GM12873 (cell line): ENCODE data around the gene MAPKBP1.
A peak's percentile ranks its signal among the peaks of the same experiment; 100 is the strongest.

Experiments used
- CTCF ChIP-seq: IDR thresholded peaks from 2 replicates; pipeline ENCODE4 v1.5.1; 2012; ENCODE audit warnings: low read depth, mild to moderate bottlenecking, moderate library complexity, low read length, control low read depth; ENCODE audit not compliant: insufficient read depth; ENCODE audit errors: missing control alignments

MAPKBP1 gene

DNA sequence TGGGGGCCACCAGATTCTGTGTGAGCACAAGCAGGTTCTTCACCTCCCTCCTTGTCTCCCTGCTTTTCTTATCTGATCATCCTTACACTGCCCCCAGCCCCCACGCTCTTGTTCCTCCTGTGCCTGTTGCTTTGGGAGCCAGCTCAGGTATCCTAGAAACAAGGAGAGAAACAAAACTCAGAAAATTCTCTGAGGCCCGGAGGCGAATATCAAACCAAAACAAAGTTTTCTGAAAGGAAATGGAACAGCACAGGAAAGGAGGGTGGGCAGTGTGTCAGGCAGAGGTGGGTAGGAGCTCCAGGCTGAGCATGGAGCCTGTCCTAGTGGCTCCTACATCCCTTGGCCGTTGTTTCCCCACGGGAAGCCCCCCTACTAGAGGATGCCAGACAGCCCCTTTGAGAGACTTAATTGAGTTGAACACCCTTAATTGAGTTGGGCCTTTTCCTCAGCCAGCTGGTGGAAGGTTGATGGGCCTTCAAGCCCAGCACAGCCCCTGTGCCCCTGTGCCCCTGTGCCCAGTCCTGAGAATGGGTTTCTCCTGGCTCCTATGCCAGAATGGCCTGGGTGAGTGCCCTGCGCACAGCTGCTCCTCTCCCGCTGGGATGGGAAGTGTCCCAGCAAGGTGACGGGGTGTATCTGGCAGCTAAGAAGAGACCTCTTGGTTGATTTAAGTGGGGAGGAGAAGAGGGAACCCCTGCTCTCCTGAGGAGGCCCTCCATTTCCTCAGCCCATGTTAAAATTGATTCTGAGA, 30.8 kb downstream of the MAPKBP1 start:
- no peak for TF ChIP-seq CTCF

- no peak for TF ChIP-seq CTCF
Measured at GRCh38 chr15:41805711-41806110, 31.4 kb downstream of the MAPKBP1 start.

DNA sequence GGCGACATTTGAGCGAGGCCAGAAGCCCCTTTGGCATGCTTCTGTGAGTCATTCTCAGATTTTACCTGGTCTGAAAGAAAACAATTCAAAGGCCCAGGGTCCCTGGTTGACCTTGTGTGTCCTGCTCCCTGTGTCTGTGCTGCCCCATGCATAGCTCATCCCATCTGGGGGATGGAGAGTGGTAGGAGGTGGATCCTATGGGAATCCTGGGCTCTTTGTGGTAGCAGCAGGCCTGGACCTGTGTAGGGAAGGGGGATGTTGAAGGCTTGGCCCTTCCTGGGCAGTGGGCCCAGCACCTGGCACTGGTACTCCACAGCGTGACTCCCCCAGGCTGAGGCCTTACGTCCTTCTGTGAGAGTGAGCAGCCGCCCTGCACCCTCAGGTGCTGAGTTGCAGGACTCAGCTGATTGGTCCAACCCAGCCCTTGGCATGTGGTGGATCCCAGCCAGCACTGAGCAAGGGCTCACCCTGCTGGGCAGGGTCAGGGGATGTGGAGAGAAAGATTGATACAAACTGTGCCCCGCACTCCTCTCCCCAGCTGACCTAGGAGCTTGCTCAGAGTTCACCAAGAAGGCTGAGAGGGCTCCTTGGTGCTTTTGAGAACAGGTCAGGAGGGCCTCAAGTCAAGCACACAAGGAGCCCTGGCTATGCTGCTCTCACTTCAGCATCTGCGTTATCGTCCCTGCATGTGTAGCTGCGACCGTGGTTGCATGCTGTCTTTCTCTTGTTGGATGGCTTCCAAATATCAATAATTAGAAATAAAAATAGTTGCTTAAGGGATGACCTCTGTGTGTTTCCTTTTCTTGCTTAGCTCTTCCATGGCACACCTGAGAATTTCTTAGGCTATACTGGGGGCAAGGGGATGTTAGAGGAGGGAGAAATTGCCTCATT, 32.3 kb downstream of the MAPKBP1 start:
- no peak for TF ChIP-seq CTCF

DNA sequence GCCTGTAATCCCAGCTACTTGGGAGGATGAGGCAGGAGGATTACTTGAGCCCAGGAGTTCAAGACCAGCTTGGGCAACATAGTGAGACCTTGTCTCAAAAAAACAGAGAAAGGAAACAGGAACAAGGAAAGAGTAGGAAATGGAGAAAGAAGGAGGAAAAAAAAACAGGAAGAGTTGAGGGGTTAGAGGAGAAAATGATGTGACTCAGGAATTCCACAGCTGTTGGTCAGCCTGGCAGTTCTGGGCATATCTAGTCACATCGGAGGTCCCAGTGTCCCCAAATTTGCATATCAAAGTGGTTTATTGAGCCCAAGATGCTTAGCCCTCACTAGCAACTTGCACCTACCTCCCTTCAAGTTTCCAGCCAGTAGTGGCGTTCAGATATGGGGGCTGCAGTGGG, 34.8 kb downstream of the MAPKBP1 start:
- no peak for TF ChIP-seq CTCF

DNA sequence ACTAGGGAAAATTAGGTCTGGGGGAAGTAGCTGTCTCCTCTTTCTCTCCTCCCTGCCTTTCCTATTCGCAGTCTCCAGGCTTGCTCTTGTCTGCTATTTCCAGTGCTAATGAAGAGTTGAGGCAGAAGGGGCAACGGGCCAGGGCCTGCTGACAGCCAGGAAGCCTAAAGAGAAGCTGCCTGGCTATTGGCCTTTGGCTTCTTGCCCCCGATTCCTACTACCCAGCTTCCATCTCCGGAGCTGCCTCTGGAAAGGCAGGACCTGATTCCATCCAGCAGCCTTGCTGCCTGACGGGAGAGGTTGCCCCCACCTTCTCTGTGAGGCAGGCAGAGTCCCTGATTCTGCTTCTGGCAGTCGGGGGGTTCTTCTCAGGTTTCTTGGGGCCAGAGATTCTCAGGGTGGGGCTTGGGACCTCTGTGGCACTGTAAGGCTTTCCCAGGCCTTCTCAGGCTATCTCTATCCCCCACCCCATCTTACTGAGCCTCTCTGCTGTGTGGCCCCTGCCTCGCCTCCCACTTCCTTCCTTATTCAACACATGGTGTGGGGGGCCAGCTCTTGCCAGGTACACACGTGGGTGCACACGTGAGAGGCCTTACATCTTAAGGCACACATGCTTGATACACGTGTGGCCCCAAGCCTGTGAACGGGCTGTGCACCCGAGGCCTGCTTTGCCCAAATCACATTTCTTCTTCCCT, 35.4 kb downstream of the MAPKBP1 start:
- TF ChIP-seq CTCF: no peak

GRCh38 chr15:41810651-41811431, 36.6 kb downstream of the MAPKBP1 start:
- TF ChIP-seq CTCF: peak; percentile 34
